ENCODE measurements around the gene FGFRL1.
A peak's percentile ranks its signal among the peaks of the same experiment; 100 is the strongest.

Gene FGFRL1

GRCh38 chr4:1038948-1039492 lies 27.6 kb downstream of the FGFRL1 start:
- H2BK120ac ChIP-seq (ENCODE audit: insufficient read depth, low read length, poor library complexity) = no peak overlapping the region
- H3K18ac ChIP-seq (ENCODE audit: low read length) = no peak overlapping the region
- no peak overlapping the region for H2AFZ ChIP-seq (ENCODE audit: insufficient read depth, low read length, poor library complexity)
- H3K27me3 ChIP-seq (ENCODE audit: insufficient read depth, low read length) = no peaks in the 10 kb centered on the region
- no peak overlapping the region for H4K12ac ChIP-seq (ENCODE audit: low read depth, low read length)
- H3K79me2 ChIP-seq (ENCODE audit: control insufficient read depth, insufficient read depth, low read length, poor library complexity) = no peaks in the 10 kb centered on the region
- H3K14ac ChIP-seq (ENCODE audit: low read length) = no peak overlapping the region
- H3K9me3 ChIP-seq (ENCODE audit: insufficient read depth, low read depth, low read length) = peaks cover 3% of the 10 kb centered on the region
- H2BK5ac ChIP-seq (ENCODE audit: low read depth, low read length, poor library complexity) = no peak overlapping the region
- H4K8ac ChIP-seq (ENCODE audit: low read depth, low read length) = no peak overlapping the region
- H3K9ac ChIP-seq (ENCODE audit: low read length) = no peak overlapping the region
- no peak overlapping the region for H2BK12ac ChIP-seq (ENCODE audit: low read length)
- H3K4me2 ChIP-seq (ENCODE audit: low read length) = no peak overlapping the region
- no CpG with 5 or more reads among the region's 16 CpGs for WGBS (ENCODE audit: extremely low coverage, insufficient coverage, insufficient read length)
- H3K4me3 ChIP-seq (ENCODE audit: low read depth, low read length) = no peak overlapping the region
- H4K91ac ChIP-seq (ENCODE audit: low read depth, low read length) = no peak overlapping the region
- H3K4me1 ChIP-seq (ENCODE audit: control insufficient read depth in 1 of 2, insufficient read depth in 2 of 2, low read length in 2 of 2) = peaks cover 8 to 18% of the 10 kb centered on the region in 2 experiments
- H3K27ac ChIP-seq (ENCODE audit: low read depth, low read length) = no peak overlapping the region
- no peak overlapping the region for H2AK5ac ChIP-seq (ENCODE audit: low read length)
- H3K23ac ChIP-seq (ENCODE audit: low read length) = no peak overlapping the region
- no peak for DNase-seq
- no peak overlapping the region for H3K4ac ChIP-seq (ENCODE audit: low read depth, low read length)
- H3K79me1 ChIP-seq (ENCODE audit: low read length) = peaks cover 5% of the 10 kb centered on the region
- H3K36me3 ChIP-seq (ENCODE audit: control insufficient read depth in 1 of 2, insufficient read depth in 2 of 2, low read length in 2 of 2) = no peaks in the 10 kb centered on the region

GRCh38 chr4:1039493-1040343 lies 28.3 kb downstream of the FGFRL1 start:
- Histone ChIP-seq H2BK5ac (ENCODE audit: low read depth, low read length, poor library complexity) (no peak overlapping the region), H3K36me3 (ENCODE audit: control insufficient read depth in 1 of 2, insufficient read depth in 2 of 2, low read length in 2 of 2) (no peaks in the 10 kb centered on the region), H2AFZ (ENCODE audit: insufficient read depth, low read length, poor library complexity) (no peak overlapping the region), H3K14ac (ENCODE audit: low read length) (no peak overlapping the region), H3K9ac (ENCODE audit: low read length) (no peak overlapping the region), H3K4me1 (ENCODE audit: control insufficient read depth in 1 of 2, insufficient read depth in 2 of 2, low read length in 2 of 2) (peaks cover 15 to 25% of the 10 kb centered on the region in 2 experiments), H3K79me2 (ENCODE audit: control insufficient read depth, insufficient read depth, low read length, poor library complexity) (no peaks in the 10 kb centered on the region), H2BK120ac (ENCODE audit: insufficient read depth, low read length, poor library complexity) (no peak overlapping the region), H3K18ac (ENCODE audit: low read length) (no peak overlapping the region), H4K8ac (ENCODE audit: low read depth, low read length) (no peak overlapping the region), H3K4ac (ENCODE audit: low read depth, low read length) (no peak overlapping the region), H3K27ac (ENCODE audit: low read depth, low read length) (no peak overlapping the region), H3K4me2 (ENCODE audit: low read length) (no peak overlapping the region), H3K4me3 (ENCODE audit: low read depth, low read length) (no peak overlapping the region), H4K12ac (ENCODE audit: low read depth, low read length) (no peak overlapping the region), H3K23ac (ENCODE audit: low read length) (no peak overlapping the region), H2BK12ac (ENCODE audit: low read length) (no peak overlapping the region), H3K27me3 (ENCODE audit: insufficient read depth, low read length) (no peaks in the 10 kb centered on the region), H3K9me3 (ENCODE audit: insufficient read depth, low read depth, low read length) (peaks cover 3% of the 10 kb centered on the region), H3K79me1 (ENCODE audit: low read length) (peaks cover 11% of the 10 kb centered on the region), H2AK5ac (ENCODE audit: low read length) (no peak overlapping the region), H4K91ac (ENCODE audit: low read depth, low read length) (peak overlapping the region; percentile 23)
- peak in 1 of 2 donors; percentile 37 for DNase-seq
- no CpG with 5 or more reads among the region's 20 CpGs for WGBS (ENCODE audit: extremely low coverage, insufficient coverage, insufficient read length)

- Histone ChIP-seq H3K27me3 (ENCODE audit: insufficient read depth, low read length) (no peaks in the 10 kb centered on the region), H4K12ac (ENCODE audit: low read depth, low read length) (no peak overlapping the region), H3K18ac (ENCODE audit: low read length) (no peak overlapping the region), H3K9me3 (ENCODE audit: insufficient read depth, low read depth, low read length) (peaks cover 3% of the 10 kb centered on the region), H3K4me1 (ENCODE audit: control insufficient read depth in 1 of 2, insufficient read depth in 2 of 2, low read length in 2 of 2) (peaks cover 20 to 28% of the 10 kb centered on the region in 2 experiments), H4K91ac (ENCODE audit: low read depth, low read length) (no peak overlapping the region), H2BK5ac (ENCODE audit: low read depth, low read length, poor library complexity) (no peak overlapping the region), H3K79me1 (ENCODE audit: low read length) (peaks cover 17% of the 10 kb centered on the region), H3K4me2 (ENCODE audit: low read length) (no peak overlapping the region), H3K27ac (ENCODE audit: low read depth, low read length) (no peak overlapping the region), H3K23ac (ENCODE audit: low read length) (no peak overlapping the region), H4K8ac (ENCODE audit: low read depth, low read length) (no peak overlapping the region), H3K79me2 (ENCODE audit: control insufficient read depth, insufficient read depth, low read length, poor library complexity) (peaks cover 2% of the 10 kb centered on the region), H3K4ac (ENCODE audit: low read depth, low read length) (no peak overlapping the region), H2BK12ac (ENCODE audit: low read length) (no peak overlapping the region), H3K9ac (ENCODE audit: low read length) (peak overlapping the region; percentile 8), H3K36me3 (ENCODE audit: control insufficient read depth in 1 of 2, insufficient read depth in 2 of 2, low read length in 2 of 2) (no peaks in the 10 kb centered on the region), H3K14ac (ENCODE audit: low read length) (no peak overlapping the region), H3K4me3 (ENCODE audit: low read depth, low read length) (no peak overlapping the region), H2AFZ (ENCODE audit: insufficient read depth, low read length, poor library complexity) (no peak overlapping the region), H2AK5ac (ENCODE audit: low read length) (no peak overlapping the region), H2BK120ac (ENCODE audit: insufficient read depth, low read length, poor library complexity) (no peak overlapping the region)
- no CpG with 5 or more reads among the region's 21 CpGs for WGBS (ENCODE audit: extremely low coverage, insufficient coverage, insufficient read length)
- DNase-seq = no peak
Measured at GRCh38 chr4:1040344-1041146, 29.1 kb downstream of the FGFRL1 start.

GRCh38 chr4:1041147-1041935 lies 29.9 kb downstream of the FGFRL1 start:
- Histone ChIP-seq H3K4me1 (ENCODE audit: control insufficient read depth in 1 of 2, insufficient read depth in 2 of 2, low read length in 2 of 2) (peaks cover 20 to 28% of the 10 kb centered on the region in 2 experiments), H3K9me3 (ENCODE audit: insufficient read depth, low read depth, low read length) (peaks cover 3% of the 10 kb centered on the region), H2AK5ac (ENCODE audit: low read length) (no peak overlapping the region), H2BK5ac (ENCODE audit: low read depth, low read length, poor library complexity) (no peak overlapping the region), H2AFZ (ENCODE audit: insufficient read depth, low read length, poor library complexity) (no peak overlapping the region), H3K27me3 (ENCODE audit: insufficient read depth, low read length) (no peaks in the 10 kb centered on the region), H3K9ac (ENCODE audit: low read length) (no peak overlapping the region), H3K18ac (ENCODE audit: low read length) (no peak overlapping the region), H3K79me1 (ENCODE audit: low read length) (peaks cover 17% of the 10 kb centered on the region), H3K4me2 (ENCODE audit: low read length) (no peak overlapping the region), H3K79me2 (ENCODE audit: control insufficient read depth, insufficient read depth, low read length, poor library complexity) (peaks cover 2% of the 10 kb centered on the region), H3K14ac (ENCODE audit: low read length) (no peak overlapping the region), H3K36me3 (ENCODE audit: control insufficient read depth in 1 of 2, insufficient read depth in 2 of 2, low read length in 2 of 2) (no peaks in the 10 kb centered on the region), H2BK120ac (ENCODE audit: insufficient read depth, low read length, poor library complexity) (no peak overlapping the region), H4K12ac (ENCODE audit: low read depth, low read length) (no peak overlapping the region), H3K4me3 (ENCODE audit: low read depth, low read length) (no peak overlapping the region), H4K8ac (ENCODE audit: low read depth, low read length) (no peak overlapping the region), H3K27ac (ENCODE audit: low read depth, low read length) (no peak overlapping the region), H3K23ac (ENCODE audit: low read length) (no peak overlapping the region), H4K91ac (ENCODE audit: low read depth, low read length) (no peak overlapping the region), H3K4ac (ENCODE audit: low read depth, low read length) (no peak overlapping the region), H2BK12ac (ENCODE audit: low read length) (no peak overlapping the region)
- DNase-seq = no peak
- WGBS (ENCODE audit: extremely low coverage, insufficient coverage, insufficient read length) = no CpG with 5 or more reads among the region's 36 CpGs
